ENCODE measurements around the gene DPH2. TPM values are rescaled to one million over a fixed set of nuclear protein-coding genes. Genes with fewer than 3 reads are reported as not detected.
A peak's percentile ranks its signal among the peaks of the same experiment; 100 is the strongest.

Gene DPH2
- 15.2 TPM for total RNA-seq

GRCh38 chr1:43969746-43970466 is at the start of gene DPH2:
DPH2 (plus strand) TSS chr1:43970010; CDS start chr1:43970176, 166 bp downstream.
- H3K27me3 ChIP-seq, result no peaks in the 10 kb centered on the region
- peaks cover 21% of the 10 kb centered on the region for H3K4me1 ChIP-seq
- TF ChIP-seq CTCF (IDR thresholded peaks at IDR 0.05) (no peak), POLR2A (IDR thresholded peaks at IDR 0.05) (no peak), POLR2AphosphoS5 (IDR thresholded peaks at IDR 0.05; ENCODE audit: insufficient read depth in 1 of 2, low read depth in 1 of 2) (peak; percentile 66 to 89)
- intact Hi-C loops (cut with DNase I), result no loop called here
- peak within 1 kb of the TSS; percentile 76 to 77 for H3K4me3 ChIP-seq
- H3K27ac ChIP-seq, result no peak within 1 kb of the TSS
- H3K36me3 ChIP-seq, result peaks cover 0 to 9% of the 10 kb centered on the region in 2 donors
- peak in 1 of 2 donors; percentile 97 for DNase-seq (ENCODE audit: extremely low spot score in 2 of 2)
- no peaks in the 10 kb centered on the region for H3K9me3 ChIP-seq

GRCh38 chr1:43921022-43921421 is 48.8 kb upstream of the DPH2 start:
- H3K36me3 ChIP-seq, result no peaks in the 10 kb centered on the region
- H3K27me3 ChIP-seq, result no peaks in the 10 kb centered on the region
- H3K27ac ChIP-seq, result no peak overlapping the region
- H3K9me3 ChIP-seq, result no peaks in the 10 kb centered on the region
- TF ChIP-seq POLR2AphosphoS5 (IDR thresholded peaks at IDR 0.05; ENCODE audit: insufficient read depth in 1 of 2, low read depth in 1 of 2) (no peak), POLR2A (IDR thresholded peaks at IDR 0.05) (no peak), CTCF (IDR thresholded peaks at IDR 0.05) (no peak)
- H3K4me3 ChIP-seq, result no peak overlapping the region
- no peak for DNase-seq (ENCODE audit: extremely low spot score in 2 of 2)
- intact Hi-C loops (cut with DNase I), result no loop called here
- H3K4me1 ChIP-seq, result no peaks in the 10 kb centered on the region

GRCh38 chr1:43924516-43924915 is 45.3 kb upstream of the DPH2 start:
- H3K27me3 ChIP-seq, result no peaks in the 10 kb centered on the region
- no peaks in the 10 kb centered on the region for H3K36me3 ChIP-seq
- intact Hi-C loops (cut with DNase I), result no loop called here

GRCh38 chr1:43925846-43926245 is 44.0 kb upstream of the DPH2 start:
- TF ChIP-seq CTCF (IDR thresholded peaks at IDR 0.05) (no peak), POLR2A (IDR thresholded peaks at IDR 0.05) (no peak), POLR2AphosphoS5 (IDR thresholded peaks at IDR 0.05; ENCODE audit: insufficient read depth in 1 of 2, low read depth in 1 of 2) (no peak)
- Histone ChIP-seq H3K4me1 (peaks cover 7% of the 10 kb centered on the region), H3K27me3 (no peaks in the 10 kb centered on the region), H3K9me3 (no peaks in the 10 kb centered on the region), H3K4me3 (no peak overlapping the region), H3K27ac (no peak overlapping the region), H3K36me3 (no peaks in the 10 kb centered on the region)
- DNase-seq (ENCODE audit: extremely low spot score in 2 of 2), result no peak
- intact Hi-C loops (cut with DNase I), result no loop called here

More at GRCh38 chr1:43924516-43924915, 45.3 kb upstream of the DPH2 start:
- no peak overlapping the region for H3K4me3 ChIP-seq
- DNase-seq (ENCODE audit: extremely low spot score in 2 of 2), result no peak
- no peaks in the 10 kb centered on the region for H3K4me1 ChIP-seq
- no peaks in the 10 kb centered on the region for H3K9me3 ChIP-seq
- TF ChIP-seq CTCF (IDR thresholded peaks at IDR 0.05) (no peak), POLR2A (IDR thresholded peaks at IDR 0.05) (no peak), POLR2AphosphoS5 (IDR thresholded peaks at IDR 0.05; ENCODE audit: insufficient read depth in 1 of 2, low read depth in 1 of 2) (no peak)
- no peak overlapping the region for H3K27ac ChIP-seq
